Vagina (tissue), 2 donors: ENCODE measurements around the gene ZBTB40.

Experiments used
- CTCF ChIP-seq, 3 experiments: fragments of 450-650 bp in 2 of 3; fragments of 200-600 bp in 1 of 3; sonication (generic) in 1 of 3; IDR thresholded peaks; one replicate each; pipeline ENCODE4 v1.5.1; 2017 to 2019; ENCODE audit warnings: antibody characterized with exemption in 3 of 3, mild to moderate bottlenecking in 2 of 3, moderate library complexity in 2 of 3
- POLR2A ChIP-seq, 2 donors: fragments of 450-650 bp; IDR thresholded peaks; one replicate each; pipeline ENCODE4 v1.6.1; 2017; ENCODE audit warnings: antibody characterized with exemption in 2 of 2, mild to moderate bottlenecking in 2 of 2, moderate library complexity in 2 of 2
- POLR2AphosphoS5 ChIP-seq, 2 donors: sonication (generic); formaldehyde crosslinking; IDR thresholded peaks; one replicate each; pipeline ENCODE4 v1.9.0; 2017; ENCODE audit warnings: antibody characterized with exemption in 2 of 2, mild to moderate bottlenecking in 2 of 2, low read depth in 1 of 2; ENCODE audit not compliant: insufficient read depth in 1 of 2

GRCh38 chr1:22462928-22463327 is 11.3 kb downstream of the ZBTB40 start:
- TF ChIP-seq CTCF (IDR thresholded peaks at IDR 0.05) (no peak), POLR2A (IDR thresholded peaks at IDR 0.05) (no peak), POLR2AphosphoS5 (IDR thresholded peaks at IDR 0.05; ENCODE audit: insufficient read depth in 1 of 2, low read depth in 1 of 2) (no peak)
